ENCODE measurements around the gene YPEL3. TPM values are rescaled to one million over a fixed set of nuclear protein-coding genes. Genes with fewer than 3 reads are reported as not detected.

The YPEL3 gene
- total and polyA plus RNA-seq, 2 experiments from 2014 or later: 20.1 to 82.1 TPM

DNA sequence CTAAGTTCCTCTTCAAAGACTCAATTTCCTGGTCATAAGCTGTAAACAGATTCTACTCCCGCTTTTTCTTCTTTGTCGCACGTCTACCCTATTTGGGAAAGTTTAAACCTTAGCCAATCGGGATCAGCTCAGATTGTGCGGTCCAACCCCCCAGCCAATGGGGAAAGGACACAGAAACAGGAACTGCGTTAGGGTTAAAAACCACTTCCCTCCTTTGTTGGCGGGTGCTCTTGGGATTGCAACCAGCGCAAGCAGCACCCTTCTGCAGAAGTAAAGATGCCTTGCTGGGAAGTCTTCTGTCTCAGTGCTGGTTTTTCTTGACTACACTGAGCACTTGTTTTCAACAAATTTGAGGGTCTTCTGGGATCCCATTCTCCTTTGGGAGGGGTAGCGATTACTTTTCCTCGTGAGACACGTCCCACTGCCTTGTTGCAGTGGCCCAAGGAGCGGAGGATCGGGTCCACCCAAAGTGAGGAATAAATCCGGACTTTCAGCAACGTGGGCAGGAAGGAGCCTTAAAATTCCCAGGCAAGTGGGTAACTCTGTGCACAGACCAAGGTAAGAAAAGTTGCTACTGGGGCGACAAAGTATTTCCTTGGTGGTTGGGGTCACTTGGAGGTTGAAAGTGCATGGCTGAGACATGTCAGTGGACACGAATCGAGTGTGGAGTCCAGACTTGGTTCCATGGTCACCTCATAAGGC, 1.0 kb upstream of the YPEL3 start:
- Histone ChIP-seq H3K4me3 (peak overlapping the region; percentile 69), H3K9me2 (replicated peaks; ENCODE audit: insufficient read depth) (no peaks in the 10 kb centered on the region), H3K4me2 (peak overlapping the region; percentile 90), H3K27me3 (no peaks in the 10 kb centered on the region), H3K4me1 (ENCODE audit: insufficient read depth) (peaks cover 23% of the 10 kb centered on the region), H3K36me3 (replicated peaks; ENCODE audit: insufficient read depth, low read depth) (no peaks in the 10 kb centered on the region), H2AFZ (peak overlapping the region; percentile 44), H3K9me3 (ENCODE audit: low read depth) (no peaks in the 10 kb centered on the region), H3K27ac (peak overlapping the region; percentile 98), H3K79me2 (peaks cover 61% of the 10 kb centered on the region), H4K20me1 (ENCODE audit: insufficient read depth, poor library complexity, severe bottlenecking) (peaks cover 21% of the 10 kb centered on the region)
- DNase-seq (ENCODE audit: low spot score): peak; percentile 92
- TF ChIP-seq CTCF (IDR thresholded peaks at IDR 0.05; ENCODE audit: poor library complexity): no peak
- no peak for TF ChIP-seq EZH2 (IDR thresholded peaks at IDR 0.05; ENCODE audit: borderline replicate concordance)
- TF ChIP-seq EZH2phosphoT487 (IDR thresholded peaks at IDR 0.05; ENCODE audit: low read depth, severe bottlenecking, unreplicated experiment): no peak
- 6% methylated on average over 18 of the region's 18 CpGs for WGBS (ENCODE audit: low lambda C conversion rate, missing lambda C conversion rate)

DNA sequence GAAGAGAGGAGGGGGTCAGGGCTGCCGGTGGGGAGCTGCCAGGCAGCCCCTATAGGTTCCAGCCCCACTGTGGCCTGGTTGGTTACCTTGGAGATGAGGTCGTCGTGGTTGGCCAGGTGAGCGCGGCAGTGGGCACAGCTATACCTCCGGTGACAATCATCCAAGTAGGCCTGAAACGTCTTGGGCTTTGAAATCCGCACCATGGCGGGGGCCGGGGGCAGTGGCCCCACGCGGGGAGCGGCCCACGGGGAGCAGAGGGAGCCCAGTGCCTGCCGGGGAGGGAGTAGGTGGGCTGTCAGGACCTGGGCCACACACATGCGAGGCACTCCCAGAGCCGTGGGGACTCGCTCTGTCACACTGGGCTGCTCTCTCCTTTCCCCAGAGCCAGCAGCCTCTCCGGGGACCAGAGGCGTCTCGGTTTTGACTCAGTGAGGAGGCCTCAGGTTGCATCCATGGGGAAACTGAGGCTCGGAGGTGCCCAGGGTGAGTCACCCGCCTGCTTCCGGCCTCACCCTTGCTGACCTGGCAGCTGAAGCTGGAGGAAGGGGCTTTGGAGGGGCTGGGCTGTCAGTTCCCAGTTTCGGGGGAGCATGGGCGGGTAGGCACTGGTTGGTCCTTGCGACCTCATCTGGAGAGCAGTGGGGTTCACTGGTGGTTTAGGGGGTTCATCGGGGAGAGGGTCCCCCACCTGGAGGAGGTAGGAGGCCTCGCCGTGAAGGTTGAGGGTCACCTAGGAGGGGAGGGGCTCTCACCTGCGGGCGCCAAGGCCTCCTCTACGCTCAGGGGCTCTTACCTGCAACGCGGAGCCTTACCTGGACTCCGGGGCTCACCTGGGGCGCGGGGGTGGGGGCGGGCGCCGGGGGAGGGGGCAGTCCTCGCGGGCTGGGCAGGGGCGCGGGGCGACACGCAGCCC, 591 bp downstream of the YPEL3 start:
- H4K20me1 ChIP-seq (ENCODE audit: insufficient read depth, poor library complexity, severe bottlenecking): peaks cover 16% of the 10 kb centered on the region
- no peaks in the 10 kb centered on the region for H3K36me3 ChIP-seq (replicated peaks; ENCODE audit: insufficient read depth, low read depth)
- no peaks in the 10 kb centered on the region for H3K9me2 ChIP-seq (replicated peaks; ENCODE audit: insufficient read depth)
- H3K27ac ChIP-seq: peak overlapping the region; percentile 61
- peak overlapping the region; percentile 27 for H3K4me3 ChIP-seq
- no peak for DNase-seq (ENCODE audit: low spot score)
- no peak overlapping the region for H2AFZ ChIP-seq
- H3K4me2 ChIP-seq: peak overlapping the region; percentile 90
- no peaks in the 10 kb centered on the region for H3K27me3 ChIP-seq
- peaks cover 24% of the 10 kb centered on the region for H3K4me1 ChIP-seq (ENCODE audit: insufficient read depth)
- peaks cover 45% of the 10 kb centered on the region for H3K79me2 ChIP-seq
- WGBS (ENCODE audit: low lambda C conversion rate, missing lambda C conversion rate): 56% methylated on average over 15 of the region's 47 CpGs
- no peak for TF ChIP-seq EZH2phosphoT487 (IDR thresholded peaks at IDR 0.05; ENCODE audit: low read depth, severe bottlenecking, unreplicated experiment)
- no peak for TF ChIP-seq EZH2 (IDR thresholded peaks at IDR 0.05; ENCODE audit: borderline replicate concordance)
- TF ChIP-seq CTCF (IDR thresholded peaks at IDR 0.05; ENCODE audit: poor library complexity): no peak
- no peaks in the 10 kb centered on the region for H3K9me3 ChIP-seq (ENCODE audit: low read depth)

DNA sequence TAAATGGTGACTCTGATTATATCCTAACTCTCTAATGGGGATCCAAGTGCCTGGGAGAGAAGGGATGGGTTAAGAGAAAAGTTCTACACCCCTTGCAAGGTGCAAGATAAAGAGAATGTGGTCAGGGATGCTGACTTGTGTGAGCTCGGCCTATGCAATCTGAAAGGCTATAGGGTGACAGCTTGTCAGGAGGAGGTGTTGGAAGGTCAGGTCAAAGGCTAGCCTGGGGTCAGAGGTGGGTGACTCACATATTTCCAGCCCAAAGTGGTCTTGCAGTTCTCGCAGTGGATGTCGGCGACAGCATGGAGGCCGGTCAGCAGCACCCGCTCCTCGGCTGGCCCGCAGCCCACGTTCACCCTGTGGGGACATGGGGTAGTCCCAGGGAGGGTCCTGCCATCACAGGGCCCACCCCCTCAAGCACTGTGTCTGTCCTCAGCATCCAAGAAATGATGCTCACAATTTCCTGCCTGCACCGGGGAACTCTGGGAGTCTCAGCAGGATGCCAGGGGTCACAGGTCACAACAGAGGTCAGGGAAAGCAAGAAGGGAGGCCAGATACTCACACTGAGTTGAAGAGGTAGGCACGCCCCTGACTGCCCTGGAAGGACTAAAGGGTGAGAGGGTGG, 1.4 kb downstream of the YPEL3 start:
- H3K4me2 ChIP-seq: peak overlapping the region; percentile 90
- peaks cover 37% of the 10 kb centered on the region for H3K79me2 ChIP-seq

More for the DNA sequence above, 1.4 kb downstream of the YPEL3 start:
- Histone ChIP-seq H4K20me1 (ENCODE audit: insufficient read depth, poor library complexity, severe bottlenecking) (peaks cover 11% of the 10 kb centered on the region), H2AFZ (no peak overlapping the region), H3K36me3 (replicated peaks; ENCODE audit: insufficient read depth, low read depth) (no peaks in the 10 kb centered on the region), H3K9me3 (ENCODE audit: low read depth) (no peaks in the 10 kb centered on the region), H3K4me1 (ENCODE audit: insufficient read depth) (peaks cover 18% of the 10 kb centered on the region), H3K27me3 (no peaks in the 10 kb centered on the region), H3K4me3 (no peak overlapping the region), H3K27ac (no peak overlapping the region), H3K9me2 (replicated peaks; ENCODE audit: insufficient read depth) (no peaks in the 10 kb centered on the region)
- no peak for DNase-seq (ENCODE audit: low spot score)
- 90% methylated on average over 11 of the region's 11 CpGs for WGBS (ENCODE audit: low lambda C conversion rate, missing lambda C conversion rate)
- TF ChIP-seq EZH2 (IDR thresholded peaks at IDR 0.05; ENCODE audit: borderline replicate concordance) (no peak), CTCF (IDR thresholded peaks at IDR 0.05; ENCODE audit: poor library complexity) (no peak), EZH2phosphoT487 (IDR thresholded peaks at IDR 0.05; ENCODE audit: low read depth, severe bottlenecking, unreplicated experiment) (no peak)

Measured in hepatocyte (in vitro differentiated cells).